HT1080 (cell line): ENCODE results near the gene THAP4. TPM values are rescaled to one million over a fixed set of nuclear protein-coding genes. Genes with fewer than 3 reads are reported as not detected.

Experiments used
- DNase-seq: peaks from one replicate; pipeline ENCODE4 v3.0.0-alpha.2; 2015; ENCODE audit warnings: low read depth
- total RNA-seq: library from RNA; depleted of rRNA; stranded (reverse); fragments of >200 nt; shearing (Covaris generic); gene quantifications from 2 replicates; pipeline ENCODE4 v1.2.3, GENCODE V29; 2014

Gene THAP4
- total RNA-seq, 1 experiment from 2014 or later = 103 TPM

DNA sequence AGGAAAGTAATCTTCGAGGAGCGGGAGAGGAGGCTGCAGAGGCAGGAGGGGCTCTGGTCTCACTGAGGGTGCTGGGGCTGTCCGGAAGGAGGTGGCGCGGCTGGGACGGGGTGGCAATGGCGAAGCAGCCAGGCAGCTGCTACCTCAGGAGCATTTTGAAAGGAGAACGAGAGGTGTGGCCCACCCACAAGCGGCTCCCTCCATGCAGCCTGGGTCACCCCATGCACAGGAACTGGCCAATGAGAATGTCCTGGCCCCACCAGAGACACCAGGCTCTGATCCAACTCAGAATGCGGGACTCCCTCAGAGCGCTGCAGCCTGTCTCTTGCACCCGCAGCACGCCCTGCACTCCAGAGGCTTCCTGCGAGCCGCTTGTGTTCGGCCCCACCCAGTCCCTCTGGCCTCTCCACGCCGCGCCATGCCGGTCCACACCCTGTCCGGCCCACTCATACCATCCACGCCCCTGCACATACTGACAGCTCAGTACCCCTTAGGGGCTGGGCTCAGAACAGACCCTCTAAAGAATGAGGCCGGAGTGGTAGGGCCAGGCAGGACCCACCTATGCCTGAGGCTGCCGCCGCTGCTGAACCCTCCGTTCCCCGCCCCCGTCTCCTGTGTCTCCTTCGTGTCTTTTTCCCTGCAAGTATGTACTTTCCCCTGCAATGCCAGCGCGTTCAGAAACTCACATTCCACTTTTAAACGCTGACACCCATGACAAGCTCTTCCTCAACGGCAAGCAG is 84.8 kb downstream of the THAP4 start:
- no peak for DNase-seq

- DNase-seq = no peak
These were observed 85.4 kb downstream of the THAP4 start for GRCh38 chr2:241551599-241551997.

- DNase-seq = no peak
These were observed 86.1 kb downstream of the THAP4 start for GRCh38 chr2:241550616-241551580.

- DNase-seq = no peak
These were observed 88.5 kb downstream of the THAP4 start for GRCh38 chr2:241548451-241548835.

- DNase-seq = no peak
These were observed 89.0 kb downstream of the THAP4 start for GRCh38 chr2:241547781-241548450.

GRCh38 chr2:241546771-241547498 is 90.0 kb downstream of the THAP4 start:
- DNase-seq = peak; percentile 89

- no peak for DNase-seq
These were observed 91.2 kb downstream of the THAP4 start for GRCh38 chr2:241545523-241546473.

DNA sequence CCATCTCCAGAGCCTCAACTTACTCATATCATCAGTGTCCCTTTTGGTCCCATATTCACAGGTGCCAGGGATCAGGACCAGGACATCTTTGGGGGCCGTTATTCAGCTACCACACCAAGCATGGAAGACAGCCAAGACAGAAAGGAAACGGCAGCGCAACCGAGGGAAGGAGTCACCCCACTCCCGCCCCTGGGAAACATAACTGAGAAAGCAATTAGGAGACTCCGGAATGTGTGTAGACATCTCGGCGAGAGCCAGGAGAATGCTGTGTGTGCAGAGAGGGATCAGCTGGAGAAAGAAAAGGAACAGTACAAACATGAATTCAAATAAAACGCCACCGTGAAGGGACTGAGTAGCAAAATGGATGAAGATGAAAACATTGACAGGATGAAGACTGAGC is 91.9 kb downstream of the THAP4 start:
- DNase-seq = peak; percentile 52

DNA sequence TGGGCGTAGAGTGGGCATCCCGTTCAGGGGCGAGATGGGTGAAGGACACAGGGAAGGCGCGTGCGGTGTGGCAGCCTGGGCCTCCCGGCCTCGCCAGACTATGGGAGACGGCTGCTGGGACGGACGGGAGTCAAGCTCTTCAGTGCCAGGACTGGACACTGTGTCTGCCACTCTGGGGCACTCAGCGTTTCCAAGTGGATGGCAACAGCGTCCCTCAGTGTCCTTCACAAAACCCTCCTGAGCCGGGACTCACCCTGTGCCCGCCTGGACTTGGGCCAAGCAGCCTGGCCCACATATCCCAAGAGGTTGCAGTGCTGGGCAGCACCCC is 94.7 kb downstream of the THAP4 start:
- no peak for DNase-seq

DNA sequence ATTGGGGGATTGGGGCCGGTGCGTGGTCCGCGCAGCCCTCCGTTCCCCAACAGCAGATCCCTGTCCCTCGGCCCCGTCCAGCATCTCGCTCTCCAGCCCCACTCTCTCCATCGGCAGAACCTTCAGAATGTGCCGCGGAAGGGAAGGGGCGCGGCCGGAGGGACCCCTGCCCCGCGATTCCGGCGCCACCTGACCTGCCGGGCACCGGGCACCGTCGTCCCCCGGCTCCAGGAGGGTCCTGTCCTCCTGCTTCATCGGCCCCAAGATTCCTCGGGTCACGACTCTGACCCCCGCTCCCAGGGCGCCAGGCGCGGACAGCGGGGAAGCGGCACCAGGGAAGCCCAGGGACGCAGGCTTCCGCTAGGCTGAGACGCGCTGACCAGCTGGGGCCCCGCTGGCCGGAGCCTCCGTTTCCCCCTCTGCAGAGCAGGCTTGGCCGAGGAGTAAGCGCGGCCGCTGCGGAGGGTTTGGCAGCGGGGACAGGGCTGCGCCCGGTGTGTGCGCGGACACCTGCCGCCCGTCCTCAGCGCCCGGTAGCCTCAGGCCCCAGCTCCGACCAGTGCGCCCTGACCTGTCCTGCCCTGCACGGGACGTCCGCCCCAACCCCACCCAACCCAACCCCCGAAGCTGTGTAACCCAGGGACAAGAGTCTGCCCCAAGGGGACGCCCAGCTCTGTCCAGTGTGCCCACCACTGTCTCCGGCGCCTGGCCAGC is 95.2 kb downstream of the THAP4 start:
- DNase-seq = no peak

DNA sequence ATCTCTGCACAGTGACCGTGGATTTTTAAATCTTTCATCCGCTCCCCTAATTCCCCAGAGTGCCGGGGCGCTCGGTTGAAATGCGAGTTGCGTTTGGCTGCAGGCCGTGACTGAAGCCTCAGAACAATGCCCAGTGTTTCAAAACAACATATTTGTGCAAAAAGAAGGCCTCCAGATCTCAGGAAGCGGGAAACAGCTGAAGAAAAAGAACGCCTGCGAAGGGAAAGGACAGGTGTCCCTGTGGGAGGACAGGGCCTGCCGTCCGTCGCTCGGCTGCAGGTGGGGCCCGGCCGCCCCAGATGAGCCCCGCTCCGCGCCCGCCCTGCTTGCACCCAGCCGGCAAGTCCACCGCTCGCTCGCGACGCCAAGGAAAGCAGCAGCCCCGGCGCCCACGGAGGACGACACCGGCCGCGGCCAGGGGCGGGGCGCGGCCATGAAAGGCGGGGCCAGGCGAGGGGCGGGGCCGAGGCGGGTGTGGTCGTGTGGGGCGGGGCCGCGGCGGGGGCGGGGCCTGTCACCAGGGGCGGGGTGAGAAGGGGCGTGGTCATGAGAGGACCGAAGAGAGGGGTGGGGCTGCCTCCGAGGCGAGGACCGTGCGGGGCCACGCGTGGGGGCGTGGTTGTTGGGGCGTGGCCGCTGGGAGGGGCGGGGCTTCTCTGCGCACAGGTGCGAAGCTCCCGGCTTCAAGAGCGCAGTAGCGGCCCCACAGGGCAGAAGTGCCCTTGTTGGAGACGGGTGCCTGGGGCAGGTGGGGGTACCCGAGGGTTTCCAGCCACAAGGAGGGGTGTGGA is 96.0 kb downstream of the THAP4 start:
- no peak for DNase-seq

DNA sequence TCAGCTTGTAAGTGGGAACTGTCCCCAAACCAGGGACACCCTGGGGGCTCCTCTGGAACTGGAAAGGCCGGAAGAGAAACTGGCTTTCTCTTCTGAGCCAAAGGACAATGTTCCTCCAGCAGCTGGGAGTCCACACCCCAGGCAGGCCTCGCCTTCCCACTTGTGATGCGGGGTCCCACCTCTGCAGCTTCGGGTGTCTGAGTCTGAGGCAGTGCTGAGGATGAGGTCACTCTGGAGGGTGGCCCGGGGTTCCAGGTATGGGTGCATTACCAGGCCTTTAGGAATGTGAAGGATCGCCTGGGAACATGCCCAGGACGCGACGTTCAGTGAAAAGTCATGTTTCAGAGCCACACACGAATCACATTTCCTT is 96.6 kb downstream of the THAP4 start:
- DNase-seq = no peak

DNA sequence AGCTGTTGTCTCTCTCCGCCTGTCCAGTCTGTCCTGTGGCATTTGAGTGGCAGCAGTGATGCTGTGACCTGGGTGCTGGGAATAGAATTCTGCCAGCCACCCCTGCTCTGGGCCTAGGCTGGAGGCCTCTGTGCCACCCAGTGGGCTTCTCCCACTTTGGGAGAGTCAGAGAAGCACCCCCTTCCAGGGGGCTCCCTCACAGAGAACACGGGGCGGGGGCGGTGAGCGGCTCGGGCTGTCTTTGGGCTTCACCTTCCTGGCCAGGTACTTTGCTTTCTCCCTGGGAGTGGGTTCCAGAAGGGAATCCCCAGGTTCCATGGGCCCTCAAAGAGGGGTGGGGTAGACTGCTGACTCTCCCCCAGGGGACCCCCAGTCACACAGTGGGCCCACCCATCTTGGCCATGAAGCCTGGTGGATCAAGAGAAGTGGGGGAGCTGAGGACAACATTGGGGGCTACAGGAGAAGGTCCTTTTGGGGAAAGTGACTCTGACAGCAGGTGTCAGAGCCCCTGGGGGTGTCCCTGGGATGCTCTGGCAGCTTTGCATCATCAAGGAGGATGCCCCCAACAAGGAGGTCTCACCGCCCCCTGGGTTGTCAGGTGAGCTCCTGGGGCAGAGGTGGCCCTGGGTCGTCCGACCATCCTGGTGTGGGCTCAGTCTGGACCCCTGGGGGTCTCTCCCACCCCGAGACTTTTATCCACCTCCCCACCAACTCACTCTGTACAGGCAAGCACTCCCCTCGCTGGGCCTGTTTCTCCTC is 97.2 kb downstream of the THAP4 start:
- no peak for DNase-seq

GRCh38 chr2:241538838-241539615 is 97.9 kb downstream of the THAP4 start:
- DNase-seq = no peak

DNA sequence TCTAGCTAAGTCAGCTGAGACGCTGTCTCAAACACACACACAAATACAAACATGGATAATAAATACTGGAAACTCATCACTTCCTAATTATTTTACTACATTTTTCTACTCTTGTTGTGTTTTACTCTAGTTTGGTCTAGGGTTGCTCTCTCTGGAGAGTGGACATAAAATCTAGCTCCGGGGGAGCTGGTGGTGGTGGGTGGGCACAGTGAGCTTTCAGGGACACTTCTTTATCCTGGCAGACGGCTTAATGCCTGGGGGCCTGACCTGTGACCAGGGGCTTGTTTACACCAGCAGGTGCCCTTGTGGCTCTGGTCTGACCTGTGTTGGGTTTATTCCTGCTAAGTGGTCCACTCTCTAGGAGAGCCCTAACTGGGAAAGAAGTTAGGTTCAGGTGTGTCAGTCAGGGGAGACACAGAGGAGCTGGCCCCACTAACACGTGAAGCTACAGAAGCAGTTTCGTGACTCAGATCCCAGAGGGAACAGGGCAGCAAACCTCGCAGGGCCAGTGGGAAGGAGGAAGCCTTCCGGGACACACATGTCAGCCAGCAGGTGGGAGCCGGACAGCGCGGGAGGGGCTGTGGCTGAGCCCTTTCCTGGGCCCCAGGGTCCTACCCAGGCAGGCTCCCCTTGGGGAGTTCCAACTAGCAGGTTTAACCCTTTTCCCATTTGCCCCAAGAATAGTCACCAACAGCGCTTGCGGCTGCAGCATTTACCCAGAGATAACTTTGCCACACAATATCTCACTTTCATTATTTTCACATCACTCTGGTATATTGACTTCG is 100.9 kb downstream of the THAP4 start:
- DNase-seq = no peak

- DNase-seq = no peak
These were observed 102.1 kb downstream of the THAP4 start for GRCh38 chr2:241534701-241535375.
